Measurements from ENCODE around the gene BABAM2. TPM values are rescaled to one million over a fixed set of nuclear protein-coding genes. Genes with fewer than 3 reads are reported as not detected.

BABAM2 gene
- total RNA-seq: 31.6 TPM

DNA sequence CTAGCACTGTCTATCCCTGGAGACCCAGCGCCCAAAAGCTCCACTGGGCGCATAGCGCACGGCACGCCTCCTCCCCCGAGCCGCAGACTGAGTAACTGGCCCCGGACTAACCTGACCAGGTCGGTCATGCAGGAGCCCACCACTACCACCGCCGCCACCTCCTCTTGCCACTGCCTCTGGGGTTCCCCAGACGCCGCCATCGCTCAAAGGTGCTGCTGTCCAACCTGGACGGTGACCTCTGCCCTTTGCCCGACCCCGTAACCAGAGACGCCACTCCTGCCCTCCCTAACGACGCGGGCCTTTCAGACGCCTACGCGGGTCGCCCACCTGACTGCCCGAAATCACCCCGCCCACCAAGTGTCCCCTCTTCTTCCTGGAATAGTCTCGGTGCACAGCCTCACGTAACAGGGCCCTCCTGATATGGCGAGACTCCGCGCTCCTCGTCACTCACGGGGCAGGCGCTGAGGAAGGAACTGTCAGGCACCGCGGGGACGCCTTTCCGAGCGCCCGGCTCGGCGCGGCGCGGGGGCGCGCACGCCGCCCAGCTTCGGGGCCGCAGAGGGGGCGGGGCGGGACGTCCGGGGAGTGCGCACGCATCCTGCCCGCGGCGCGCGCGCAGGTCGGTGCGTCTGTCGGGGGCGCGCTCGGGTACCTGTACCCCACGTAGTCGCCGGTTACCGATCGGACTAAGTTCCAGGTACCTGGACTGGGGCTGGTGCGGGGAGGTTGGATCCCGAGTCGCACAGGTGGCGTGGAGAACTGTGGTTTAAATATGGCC, at the start of gene BABAM2, which contains the start of gene RBKS:
TSS of gene BABAM2 (plus strand) at position 584 of the 778 bp plus-strand sequence. CDS start 3,828 bp downstream, outside the sequence.
TSS of gene RBKS (minus strand) at position 242 of the 778 bp plus-strand sequence. CDS start at position 200, 42 bp downstream.

Small RNAs within 50 kb of the gene (small RNA-seq; reads per million reads assigned to genes)
- gene MIR4263 (not detected), gene RF02271 (not detected)

Other genes starting within 250 kb of the BABAM2 start
- gene SUPT7L, start 227.1 kb upstream of the BABAM2 start, total RNA-seq: 34.6 TPM
- gene SLC4A1AP, start 226.8 kb upstream of the BABAM2 start, total RNA-seq: 29.5 TPM
- 102 TPM for gene MRPL33, start 119.0 kb upstream of the BABAM2 start, total RNA-seq
- gene RBKS, start 342 bp upstream of the BABAM2 start, total RNA-seq: 4.6 TPM

Data from diencephalon (tissue), 1 donor.